BE2C (cell line): Measurements from ENCODE around the gene LRMDA.

ENCODE experiments used
- DNase-seq: peaks from one replicate; pipeline ENCODE4 v3.0.0-alpha.2; 2020
- H3K27me3 ChIP-seq: fragments of 250-450 bp; sonication (Bioruptor Pico); 2 replicates; pipeline ENCODE4 v1.5.1; 2020; ENCODE audit warnings: mild to moderate bottlenecking
- H3K36me3 ChIP-seq: fragments of 250-450 bp; sonication (Bioruptor Pico); 2 replicates; pipeline ENCODE4 v1.5.1; 2020; ENCODE audit warnings: mild to moderate bottlenecking
- H3K4me1 ChIP-seq: fragments of 250-450 bp; sonication (Bioruptor Pico); 2 replicates; pipeline ENCODE4 v1.5.1; 2020
- H3K4me3 ChIP-seq: 2 replicates; pipeline ENCODE4 v1.5.1; 2011; ENCODE audit warnings: low read depth, low read length
- H3K9me3 ChIP-seq: fragments of 250-450 bp; sonication (Bioruptor Pico); 2 replicates; pipeline ENCODE4 v1.5.1; 2020
- TF ChIP-seq, protein P1 (sequence below): IDR thresholded peaks from 2 replicates; pipeline ENCODE4 v1.5.1; 2012; ENCODE audit warnings: mild to moderate bottlenecking, low read depth, low read length

LRMDA gene

GRCh38 chr10:75916906-75917305, 485.5 kb downstream of the LRMDA start:
- Histone ChIP-seq H3K4me1 (no peaks in the 10 kb centered on the region), H3K27me3 (no peaks in the 10 kb centered on the region), H3K4me3 (no peak overlapping the region), H3K36me3 (no peaks in the 10 kb centered on the region), H3K9me3 (no peaks in the 10 kb centered on the region)
- DNase-seq: no peak
- TF ChIP-seq, protein P1, sequence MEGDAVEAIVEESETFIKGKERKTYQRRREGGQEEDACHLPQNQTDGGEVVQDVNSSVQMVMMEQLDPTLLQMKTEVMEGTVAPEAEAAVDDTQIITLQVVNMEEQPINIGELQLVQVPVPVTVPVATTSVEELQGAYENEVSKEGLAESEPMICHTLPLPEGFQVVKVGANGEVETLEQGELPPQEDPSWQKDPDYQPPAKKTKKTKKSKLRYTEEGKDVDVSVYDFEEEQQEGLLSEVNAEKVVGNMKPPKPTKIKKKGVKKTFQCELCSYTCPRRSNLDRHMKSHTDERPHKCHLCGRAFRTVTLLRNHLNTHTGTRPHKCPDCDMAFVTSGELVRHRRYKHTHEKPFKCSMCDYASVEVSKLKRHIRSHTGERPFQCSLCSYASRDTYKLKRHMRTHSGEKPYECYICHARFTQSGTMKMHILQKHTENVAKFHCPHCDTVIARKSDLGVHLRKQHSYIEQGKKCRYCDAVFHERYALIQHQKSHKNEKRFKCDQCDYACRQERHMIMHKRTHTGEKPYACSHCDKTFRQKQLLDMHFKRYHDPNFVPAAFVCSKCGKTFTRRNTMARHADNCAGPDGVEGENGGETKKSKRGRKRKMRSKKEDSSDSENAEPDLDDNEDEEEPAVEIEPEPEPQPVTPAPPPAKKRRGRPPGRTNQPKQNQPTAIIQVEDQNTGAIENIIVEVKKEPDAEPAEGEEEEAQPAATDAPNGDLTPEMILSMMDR: no peak

- Histone ChIP-seq H3K9me3 (no peaks in the 10 kb centered on the region), H3K27me3 (no peaks in the 10 kb centered on the region), H3K4me3 (no peak overlapping the region)
Observed at GRCh38 chr10:75919913-75920312, 488.5 kb downstream of the LRMDA start.

GRCh38 chr10:75922435-75922834, 491.0 kb downstream of the LRMDA start:
- Histone ChIP-seq H3K36me3 (no peaks in the 10 kb centered on the region), H3K9me3 (no peaks in the 10 kb centered on the region), H3K27me3 (no peaks in the 10 kb centered on the region), H3K4me1 (no peaks in the 10 kb centered on the region), H3K4me3 (no peak overlapping the region)
- no peak for DNase-seq
- TF ChIP-seq, protein P1: peak; percentile 42

More at GRCh38 chr10:75919913-75920312, 488.5 kb downstream of the LRMDA start:
- Histone ChIP-seq H3K36me3 (no peaks in the 10 kb centered on the region), H3K4me1 (no peaks in the 10 kb centered on the region)
- no peak for DNase-seq
- TF ChIP-seq, protein P1: no peak

DNA sequence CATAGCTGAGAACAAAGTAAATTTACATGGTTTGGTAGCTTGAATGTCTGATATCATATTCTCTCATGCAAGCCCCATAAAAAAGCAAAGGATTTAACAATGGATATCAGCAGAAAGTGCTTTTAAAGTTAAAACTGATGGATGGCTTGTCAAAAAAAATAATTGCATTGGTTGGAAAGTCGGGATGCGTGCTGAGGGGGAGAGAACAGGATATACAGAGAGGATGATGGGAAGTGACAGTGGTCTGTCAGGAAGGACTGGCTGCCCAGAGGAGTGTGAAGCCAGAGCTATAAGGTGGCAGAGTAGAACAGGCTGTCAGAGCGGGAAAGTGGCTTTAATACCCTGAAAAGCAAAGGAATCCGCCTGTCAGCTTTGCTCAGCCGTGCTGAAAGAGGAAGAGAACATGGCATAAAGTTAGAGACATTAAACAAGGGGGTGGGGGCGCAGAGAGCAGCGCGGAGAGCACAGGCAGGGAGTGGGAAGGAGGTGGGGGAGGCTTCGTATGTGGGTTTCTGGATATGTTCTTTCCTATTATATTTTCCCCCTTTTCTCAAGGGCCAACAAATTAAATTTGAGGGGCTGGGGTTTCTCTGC, 493.0 kb downstream of the LRMDA start:
- no peaks in the 10 kb centered on the region for H3K4me1 ChIP-seq

DNA sequence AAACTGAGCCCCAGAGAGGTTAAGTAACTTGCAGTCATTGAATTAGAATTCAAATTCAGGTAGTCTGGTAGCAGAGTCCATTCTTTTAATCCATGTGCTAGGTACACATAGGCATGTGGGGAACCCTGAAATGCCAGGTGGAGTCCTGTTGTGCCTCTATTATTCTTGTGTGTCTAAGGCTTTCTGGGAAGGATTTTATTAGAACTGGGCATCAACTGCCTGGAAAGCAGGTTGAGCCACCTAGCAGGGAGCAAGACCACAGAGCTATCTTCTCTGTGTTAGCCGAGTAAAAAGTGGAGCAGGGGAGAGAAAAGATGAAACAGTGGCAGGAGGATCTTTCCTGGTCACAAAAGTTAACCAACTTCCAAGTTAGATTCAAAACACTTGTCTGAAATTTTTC, 494.6 kb downstream of the LRMDA start:
- H3K4me3 ChIP-seq: no peak overlapping the region
- no peaks in the 10 kb centered on the region for H3K27me3 ChIP-seq
- TF ChIP-seq, protein P1: no peak
- H3K9me3 ChIP-seq: no peaks in the 10 kb centered on the region
- no peaks in the 10 kb centered on the region for H3K36me3 ChIP-seq
- no peak for DNase-seq
- H3K4me1 ChIP-seq: no peaks in the 10 kb centered on the region

More for the DNA sequence above, 493.0 kb downstream of the LRMDA start:
- DNase-seq: no peak
- Histone ChIP-seq H3K27me3 (no peaks in the 10 kb centered on the region), H3K36me3 (no peaks in the 10 kb centered on the region), H3K9me3 (no peaks in the 10 kb centered on the region), H3K4me3 (no peak overlapping the region)
- TF ChIP-seq, protein P1: no peak

DNA sequence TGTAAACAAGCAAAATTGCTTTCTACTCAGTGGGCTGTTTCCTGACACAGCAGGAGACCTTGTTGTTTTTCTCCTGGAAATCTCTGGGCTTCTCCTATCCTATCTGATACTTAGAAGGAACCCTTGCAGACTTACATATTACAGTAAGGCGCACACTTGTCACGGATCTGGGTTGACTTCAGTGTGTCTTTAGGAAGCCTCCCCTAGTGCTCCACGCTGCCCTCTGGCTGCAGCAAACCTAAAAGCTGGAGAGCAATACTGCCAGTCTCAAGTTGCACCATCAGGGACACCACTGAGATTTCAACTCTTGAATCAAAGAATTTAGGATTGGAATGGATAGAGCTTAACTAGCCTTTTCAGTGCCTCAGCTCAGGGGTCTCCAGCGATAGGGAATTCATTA, 495.3 kb downstream of the LRMDA start:
- H3K36me3 ChIP-seq: no peaks in the 10 kb centered on the region
- DNase-seq: peak; percentile 34
- H3K4me1 ChIP-seq: no peaks in the 10 kb centered on the region
- TF ChIP-seq, protein P1: peak; percentile 59
- no peaks in the 10 kb centered on the region for H3K9me3 ChIP-seq
- H3K4me3 ChIP-seq: no peak overlapping the region
- H3K27me3 ChIP-seq: no peaks in the 10 kb centered on the region
